HG02943 (cell line): Measurements from ENCODE around the gene TP53TG5.

Experiments
- ATAC-seq: cut with Tn5 transposase; IDR thresholded peaks from one replicate; pipeline ENCODE4 v1.9.1; 2021; ENCODE audit warnings: mild to moderate bottlenecking, low read depth, moderate library complexity; ENCODE audit not compliant: unreplicated experiment

TP53TG5 gene

DNA sequence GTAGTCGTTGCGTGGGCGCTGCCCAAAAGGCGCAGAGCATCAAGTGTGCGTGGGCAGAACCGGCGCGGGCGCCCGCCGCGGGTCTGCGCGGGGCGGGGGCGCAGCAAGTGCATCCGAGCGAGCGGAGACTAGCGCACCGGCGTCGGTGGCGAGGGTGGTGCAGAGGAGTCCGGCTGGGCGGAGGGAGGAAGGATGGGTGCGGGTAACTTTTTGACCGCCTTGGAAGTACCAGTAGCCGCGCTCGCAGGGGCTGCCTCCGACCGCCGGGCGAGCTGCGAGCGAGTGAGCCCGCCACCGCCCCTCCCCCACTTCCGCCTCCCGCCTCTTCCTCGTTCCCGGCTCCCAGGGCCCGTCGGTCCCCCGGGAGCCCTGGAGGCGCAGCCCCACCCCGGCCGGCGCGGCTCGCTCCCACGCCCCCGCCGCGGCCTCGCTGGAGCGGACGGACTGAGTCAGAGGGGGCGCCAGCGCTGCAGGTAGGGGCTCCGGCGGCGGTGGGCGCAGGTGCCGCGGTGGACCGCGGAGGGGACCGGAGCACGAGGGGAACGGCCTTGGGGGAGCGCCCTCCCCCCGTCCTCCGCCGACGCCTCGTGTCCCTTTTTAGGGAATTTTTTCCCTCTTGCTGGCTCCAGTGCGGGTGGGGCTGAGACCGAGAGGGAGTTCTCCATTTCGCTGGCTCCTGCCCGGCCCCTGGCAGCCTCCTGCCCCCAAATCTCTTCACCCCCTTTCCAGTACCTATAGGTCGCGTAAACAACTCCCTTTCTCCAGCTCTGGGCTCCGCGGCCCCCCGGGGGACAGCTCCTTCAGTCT lies 28.3 kb upstream of the TP53TG5 start:
- no peak for ATAC-seq

DNA sequence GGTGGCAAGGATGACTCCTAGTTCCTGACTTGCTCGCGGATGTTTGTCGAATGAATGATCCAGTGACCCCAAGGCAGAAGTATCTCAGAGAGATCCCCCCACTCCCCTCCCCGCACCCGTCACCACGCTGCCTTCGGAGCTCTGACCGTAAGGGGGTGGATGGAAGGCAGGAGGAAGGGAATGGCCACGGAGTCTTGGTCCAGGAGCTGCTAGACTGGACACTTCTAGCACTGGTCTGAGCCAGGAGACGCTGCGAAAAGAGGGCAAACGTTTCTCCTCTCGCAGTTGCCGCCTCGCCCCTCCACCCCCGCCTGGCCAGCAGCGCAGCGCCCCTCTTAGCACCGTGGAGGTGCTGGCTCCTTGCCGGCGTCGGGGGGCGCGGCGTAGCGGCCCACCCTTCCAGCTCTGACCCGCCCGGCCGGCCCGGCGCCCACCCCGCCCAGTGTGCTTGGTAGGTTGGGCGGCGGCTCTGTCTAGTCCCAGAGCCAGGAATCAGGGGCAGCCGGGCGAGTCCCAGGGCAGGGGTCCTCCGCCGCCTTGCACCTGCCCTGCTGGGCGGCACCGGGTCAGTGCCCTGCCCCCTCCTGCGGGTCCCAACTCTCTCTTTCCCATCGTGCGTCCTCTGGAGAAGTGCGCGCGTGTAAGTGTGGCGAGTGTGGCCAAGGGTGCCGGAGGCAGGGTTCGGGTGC lies 27.6 kb upstream of the TP53TG5 start:
- no peak for ATAC-seq

DNA sequence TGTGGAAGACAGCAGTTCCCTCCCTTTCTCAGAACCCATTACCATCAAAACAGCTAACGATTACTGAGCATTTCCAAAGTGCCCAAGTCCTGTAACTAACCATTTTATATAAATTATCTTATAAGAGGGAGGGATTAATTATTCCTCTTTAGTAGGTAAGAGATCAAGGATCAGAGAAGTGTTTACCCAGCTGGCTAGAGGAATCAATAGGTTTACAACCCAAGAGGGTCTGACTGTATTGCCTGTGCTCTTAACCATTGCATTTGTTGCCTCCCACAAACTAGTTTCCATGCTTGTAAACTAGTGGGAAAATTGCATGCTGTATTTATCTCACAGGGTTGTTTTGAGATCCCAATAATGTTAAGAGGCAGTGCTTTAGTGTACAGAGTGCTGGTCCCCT lies 26.3 kb upstream of the TP53TG5 start:
- no peak for ATAC-seq

DNA sequence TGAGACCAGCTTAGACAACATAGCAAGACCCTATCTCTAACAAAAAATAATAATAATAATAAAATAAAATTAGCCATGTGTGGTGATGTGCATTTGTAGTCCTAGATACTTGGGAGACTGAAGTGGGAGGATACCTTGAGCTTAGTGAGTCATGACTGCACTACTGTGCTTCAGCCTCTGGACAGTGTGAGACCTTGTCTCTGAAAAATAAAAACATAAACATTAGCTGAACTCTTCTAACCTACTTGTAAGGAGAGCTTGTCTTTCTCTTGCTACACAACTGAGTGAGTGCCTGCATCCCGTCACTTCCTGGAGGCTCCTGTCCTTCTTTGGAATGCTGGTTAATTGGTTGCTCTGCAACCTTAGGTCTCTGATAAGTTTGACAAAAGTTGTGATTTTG lies 24.8 kb upstream of the TP53TG5 start:
- no peak for ATAC-seq

DNA sequence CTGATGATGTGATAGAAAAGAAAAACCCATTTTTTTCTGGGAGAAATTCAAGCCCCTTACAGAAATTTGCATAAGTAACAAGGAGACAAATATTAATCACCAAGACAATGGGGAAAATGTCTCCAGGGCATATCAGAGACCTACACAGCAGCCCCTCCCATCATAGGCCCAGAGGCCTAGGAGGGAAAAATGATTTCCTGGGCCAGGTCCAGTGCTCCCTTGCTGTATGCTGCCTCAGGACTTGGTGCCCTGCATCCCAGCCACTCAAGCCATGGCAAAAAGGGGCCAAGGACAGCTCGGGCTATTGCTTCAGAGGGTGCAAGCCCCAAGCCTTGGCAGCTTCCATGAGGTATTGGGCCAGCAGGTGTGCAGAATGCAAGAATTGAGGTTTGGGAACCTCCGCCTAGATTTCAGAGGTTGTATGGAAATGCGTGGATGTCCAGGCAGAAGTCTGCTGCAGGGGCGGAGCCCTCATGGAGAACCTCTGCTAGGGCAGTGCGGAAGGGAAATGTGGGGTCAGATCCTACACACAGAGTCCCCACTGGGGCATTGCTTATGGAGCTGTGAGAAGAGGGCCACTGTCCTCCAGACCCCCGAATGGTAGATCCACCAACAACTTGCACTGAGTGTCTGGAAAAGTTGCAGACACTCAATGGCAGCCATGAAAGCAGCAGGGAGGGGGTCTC lies 22.4 kb upstream of the TP53TG5 start:
- ATAC-seq, result no peak

DNA sequence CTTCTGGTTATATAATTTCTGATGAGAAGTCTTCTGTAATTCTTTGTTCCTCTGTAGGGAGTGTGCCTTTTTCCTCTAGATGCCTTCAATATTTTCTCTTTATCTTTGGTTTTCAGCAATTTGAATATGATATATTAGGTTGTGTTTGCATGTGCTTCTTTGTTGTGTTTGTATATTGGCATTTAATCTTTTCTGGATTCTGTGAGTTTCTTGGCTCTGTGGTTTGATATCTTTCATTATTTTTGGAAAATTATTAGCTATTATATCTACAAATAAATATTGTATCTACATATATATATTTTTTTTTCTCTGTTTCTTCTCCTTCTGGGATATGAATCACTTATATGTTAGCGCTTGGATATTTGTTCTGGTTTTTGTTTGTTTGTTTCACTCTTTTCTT lies 20.9 kb upstream of the TP53TG5 start:
- no peak for ATAC-seq

DNA sequence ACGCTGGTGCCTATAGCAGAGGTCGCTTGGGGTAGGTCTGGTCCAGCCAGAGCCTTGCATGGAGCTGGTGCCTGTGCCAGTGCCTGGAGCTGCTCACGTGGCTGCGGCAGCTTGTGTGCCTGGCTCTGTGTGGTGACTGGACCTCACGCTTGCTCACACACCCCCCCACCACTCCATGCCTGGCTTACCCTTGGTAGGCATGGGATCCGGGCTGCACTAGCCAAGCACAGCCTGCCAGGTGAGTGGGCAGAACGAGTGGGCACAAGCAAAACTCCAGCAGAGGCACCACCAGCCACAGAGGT lies 16.9 kb upstream of the TP53TG5 start:
- no peak for ATAC-seq

DNA sequence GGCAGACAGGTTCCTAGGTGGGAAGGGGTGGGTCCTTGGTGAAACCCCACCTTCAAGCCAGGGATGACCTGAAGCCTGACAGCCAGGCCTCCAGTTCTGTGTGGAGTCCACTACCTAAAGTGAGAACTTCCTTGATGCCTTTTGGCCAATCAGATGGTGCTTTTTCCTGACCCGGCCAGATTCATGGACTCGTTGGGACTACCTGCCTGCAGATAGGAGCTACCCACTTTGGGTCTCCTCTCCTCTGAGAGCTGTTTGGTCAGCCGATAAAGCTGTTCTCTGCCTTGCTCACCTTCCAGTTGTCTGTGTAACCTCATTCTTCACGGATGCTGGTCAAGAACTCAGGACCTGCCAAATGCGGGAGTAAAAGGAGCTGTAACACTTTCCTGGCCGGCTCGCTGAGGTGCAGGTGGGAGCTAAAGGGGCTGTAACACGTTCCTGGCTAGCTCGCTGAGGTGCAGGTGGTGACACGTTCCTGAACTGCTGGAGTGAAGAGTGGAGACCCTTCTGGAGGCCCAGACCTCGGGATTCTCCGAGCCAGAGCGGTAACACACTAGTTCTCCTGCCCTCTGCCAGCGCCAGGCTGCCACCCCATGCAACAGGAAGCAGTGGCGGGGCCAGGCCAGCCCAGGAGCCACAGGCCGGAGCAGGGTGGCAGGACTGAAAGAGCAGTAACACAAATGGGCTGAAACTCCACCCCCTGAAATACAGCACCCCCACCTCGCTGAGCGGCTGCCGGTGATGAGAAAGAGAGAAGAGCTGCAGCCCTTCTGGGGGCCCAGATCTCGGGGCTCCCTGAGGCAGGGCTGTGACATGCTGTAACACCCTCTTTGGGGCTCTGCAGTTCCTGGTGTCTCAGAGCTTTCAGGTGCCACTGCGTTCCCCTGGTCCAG lies 16.3 kb upstream of the TP53TG5 start:
- ATAC-seq, result no peak

DNA sequence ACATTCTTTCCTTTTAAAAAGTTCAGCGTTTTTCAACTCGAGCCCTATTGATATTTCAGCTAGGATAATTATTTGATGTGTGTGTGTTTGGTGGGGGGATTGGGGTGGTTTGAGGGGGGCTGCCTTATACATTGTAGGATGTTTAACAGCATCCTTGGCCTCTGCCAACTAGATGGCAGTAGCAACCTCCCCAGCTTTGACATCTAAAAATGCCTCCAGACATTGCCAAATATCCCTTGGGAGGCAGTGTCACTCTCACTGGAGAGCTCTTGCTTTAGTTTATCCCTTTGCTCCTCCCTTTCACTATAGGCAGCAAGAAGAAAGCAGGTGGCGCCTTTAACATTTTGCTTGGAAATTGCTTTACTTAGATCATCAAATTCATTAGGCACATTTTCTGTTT lies 14.6 kb upstream of the TP53TG5 start:
- no peak for ATAC-seq

DNA sequence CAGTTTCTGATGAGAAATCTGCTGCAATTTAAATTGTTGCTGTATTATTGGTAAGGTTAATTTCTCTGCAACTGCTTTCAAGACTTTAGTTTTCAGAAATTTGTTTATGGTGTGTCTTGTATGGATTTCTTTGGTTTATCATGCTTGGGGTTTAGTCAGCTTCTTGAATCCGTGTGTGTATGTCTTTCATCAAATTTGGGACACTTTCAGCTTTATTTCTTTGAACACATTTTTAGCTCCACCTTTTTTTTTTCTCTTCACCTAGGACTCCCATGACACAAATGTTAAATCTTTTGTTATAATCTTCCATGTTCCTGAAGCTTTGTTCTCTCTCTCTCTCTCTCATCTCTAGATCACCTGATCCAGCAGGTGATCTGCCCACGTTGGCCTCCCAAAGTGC lies 13.4 kb upstream of the TP53TG5 start:
- ATAC-seq, result no peak

DNA sequence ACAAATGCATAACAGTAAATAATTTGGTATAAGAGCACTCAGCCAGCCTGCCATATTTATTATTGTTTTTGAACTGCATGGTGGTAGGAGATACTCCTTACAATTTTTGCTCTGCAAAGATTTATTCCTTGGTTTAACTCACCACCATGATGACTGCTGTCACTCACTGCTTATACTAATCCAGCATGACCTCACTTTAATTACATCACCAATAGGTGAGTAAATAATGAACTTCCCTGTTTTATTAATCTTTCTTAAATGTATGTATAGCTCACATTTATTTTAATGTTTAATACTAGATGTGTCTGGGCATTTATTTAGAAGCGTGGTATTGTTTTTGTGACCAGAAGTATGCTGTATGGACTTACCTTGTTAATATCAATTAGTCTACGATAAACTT lies 12.8 kb upstream of the TP53TG5 start:
- no peak for ATAC-seq

DNA sequence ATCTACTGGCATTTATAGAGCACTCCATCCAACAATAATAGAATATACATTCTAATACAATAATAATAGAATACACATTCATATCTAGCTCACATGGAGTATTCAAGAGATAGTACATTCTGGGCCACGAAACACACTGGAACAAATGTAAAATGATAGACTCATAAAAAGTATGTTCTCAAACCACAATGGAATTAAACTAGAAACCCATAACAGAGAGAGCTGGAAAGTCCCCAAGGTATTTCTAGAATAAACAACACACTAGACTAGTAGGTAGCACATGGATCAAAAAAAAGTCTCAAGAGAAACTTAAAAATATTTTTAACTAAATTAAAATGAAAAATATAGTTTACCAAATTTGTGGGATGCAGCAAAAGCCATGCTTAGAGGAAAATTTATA lies 9.1 kb upstream of the TP53TG5 start:
- ATAC-seq, result no peak

DNA sequence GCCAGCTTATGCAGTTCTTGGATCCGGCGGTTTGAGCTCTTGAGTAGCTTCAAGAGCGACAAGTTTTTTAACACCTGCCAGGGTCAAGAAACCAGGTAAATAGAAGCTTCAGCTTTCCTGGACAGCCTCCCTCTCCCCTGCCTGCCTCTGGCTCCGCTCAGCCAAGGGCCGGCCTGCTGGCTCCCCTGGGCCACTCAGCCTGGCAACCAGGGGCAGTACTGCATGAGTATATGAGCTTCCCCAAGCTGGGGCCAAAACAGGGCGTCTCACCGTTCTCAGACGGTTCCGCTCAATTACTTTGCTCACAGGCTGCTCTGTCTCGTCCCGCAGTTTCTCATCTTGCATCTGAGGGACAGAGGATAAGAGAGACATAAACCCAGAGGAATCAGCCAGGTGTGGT lies 856 bp downstream of the TP53TG5 start:
- no peak for ATAC-seq

DNA sequence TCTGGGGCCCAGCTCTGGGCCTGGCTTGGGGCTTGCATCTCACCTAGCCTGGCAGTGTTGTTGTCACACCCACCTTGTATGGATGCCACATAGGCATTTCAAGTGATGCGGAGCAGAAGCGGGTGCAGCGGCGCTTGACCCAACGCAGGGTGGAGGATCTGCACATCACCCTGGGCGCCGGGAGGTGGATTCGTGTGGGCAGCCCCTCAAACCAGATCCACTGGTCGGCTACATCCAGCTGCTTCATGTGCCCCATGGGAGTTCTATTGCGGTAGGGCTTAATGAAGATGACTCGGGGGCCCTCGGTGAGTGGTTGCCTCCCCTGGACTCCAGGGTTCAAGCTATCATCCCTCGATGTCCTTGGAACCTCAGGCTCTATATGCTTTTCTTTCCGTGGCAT lies 3.2 kb downstream of the TP53TG5 start:
- no peak for ATAC-seq

DNA sequence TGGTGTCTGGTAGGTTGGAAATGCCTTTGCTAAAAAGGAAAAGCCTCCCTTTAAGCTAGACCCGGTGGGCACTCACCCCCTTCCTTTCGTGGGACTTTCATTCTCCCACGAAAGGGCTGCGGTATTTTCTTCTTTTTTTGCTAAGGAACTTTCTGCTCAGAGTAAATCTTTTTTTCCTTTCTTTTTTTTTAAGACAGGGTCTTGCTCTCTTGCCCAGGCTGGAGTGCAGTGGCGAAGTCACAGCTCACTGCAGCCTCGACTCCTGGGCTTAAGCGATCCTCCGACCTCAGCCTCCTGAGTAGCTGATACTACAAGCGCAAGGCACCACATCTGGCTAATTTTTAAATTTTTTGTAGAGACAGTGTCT lies 4.0 kb downstream of the TP53TG5 start:
- no peak for ATAC-seq

DNA sequence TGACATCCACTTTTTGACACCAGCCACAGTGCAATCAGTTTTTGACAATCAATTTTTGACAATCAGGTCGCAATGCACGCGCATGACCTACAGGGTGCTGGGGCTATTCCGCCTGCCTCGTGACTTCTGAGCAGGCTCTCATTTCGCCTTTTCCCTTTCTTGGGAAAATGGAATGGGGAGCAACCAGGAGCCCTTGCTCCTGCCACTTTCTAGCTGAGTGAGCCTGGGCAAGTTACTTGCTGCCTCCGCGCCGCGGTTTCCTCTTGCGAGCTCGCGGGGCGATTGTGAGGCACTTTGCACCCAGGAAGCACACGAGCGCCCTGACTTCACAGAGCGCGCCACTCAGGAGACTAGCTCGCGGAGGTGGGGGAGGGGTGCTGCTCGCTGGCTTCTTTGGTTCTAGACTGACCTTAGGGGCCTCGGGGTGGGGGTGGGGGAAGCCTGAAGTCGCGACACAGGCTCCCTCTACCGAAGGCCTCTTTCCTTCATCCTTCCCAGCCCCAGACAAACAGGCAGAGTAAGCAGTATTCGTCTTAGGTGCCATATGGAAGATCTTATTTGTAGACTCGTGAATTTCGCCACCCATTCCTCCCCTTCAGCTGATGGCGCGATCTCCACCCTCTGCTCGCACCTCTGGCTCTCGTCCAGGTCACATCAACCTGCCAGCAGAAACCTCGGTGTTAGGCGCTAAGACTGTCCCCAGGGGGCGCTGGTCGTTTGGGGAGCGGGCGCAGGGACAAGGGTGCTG lies 4.6 kb downstream of the TP53TG5 start:
- peak; percentile 76 for ATAC-seq

DNA sequence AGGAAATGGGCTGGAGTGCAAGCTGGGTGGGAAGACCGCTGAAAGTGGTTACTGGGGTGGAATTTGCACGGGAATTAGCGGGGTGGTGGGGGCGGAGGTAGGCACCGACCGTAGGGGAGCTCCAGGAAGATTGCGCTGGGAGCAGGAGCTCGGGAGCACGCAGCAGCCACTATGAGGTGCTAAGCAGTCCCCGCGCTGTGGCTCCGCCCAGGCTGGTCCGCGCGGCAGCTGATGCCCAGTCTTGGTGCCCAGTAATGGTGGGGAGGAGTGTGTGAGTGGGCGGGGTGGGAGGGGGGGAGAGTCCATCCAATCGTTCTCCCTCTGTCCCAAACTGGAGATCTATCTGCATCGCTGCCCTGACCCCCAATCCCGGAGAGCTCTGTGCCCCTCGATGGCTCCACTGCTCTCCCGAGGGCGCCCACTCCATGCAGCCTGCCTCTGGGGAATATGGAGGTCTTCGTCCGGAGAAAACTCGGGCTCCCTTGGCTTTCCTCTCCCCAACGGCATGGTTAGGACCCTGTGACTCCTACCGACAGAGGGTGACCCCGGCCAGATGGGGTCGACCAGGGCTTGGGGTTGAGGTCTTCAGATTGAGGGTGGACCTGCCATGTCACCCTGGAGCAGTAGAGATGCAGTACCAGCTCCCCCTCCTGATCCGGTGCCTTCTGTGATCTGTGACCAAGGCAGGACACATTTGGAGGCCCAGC lies 5.3 kb downstream of the TP53TG5 start:
- no peak for ATAC-seq

DNA sequence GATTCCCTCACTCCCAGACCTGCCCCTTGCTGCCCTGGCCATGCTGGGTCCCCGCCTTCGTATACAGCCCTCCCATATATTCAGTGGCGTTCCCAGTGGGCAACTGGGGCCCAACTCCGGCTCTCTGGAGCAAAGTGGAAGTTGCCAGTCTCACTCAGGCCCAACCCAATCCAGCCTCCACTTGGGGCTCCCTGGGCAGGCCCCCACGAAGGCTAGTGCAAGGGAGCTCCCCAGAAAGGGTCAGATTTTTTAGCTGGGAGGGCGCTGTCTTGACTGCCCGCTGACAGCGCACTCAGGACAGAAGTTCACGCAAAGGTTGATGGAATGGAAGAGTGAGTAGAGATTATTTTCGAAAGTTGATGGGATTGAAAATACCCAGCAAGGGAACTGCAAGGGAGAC lies 5.9 kb downstream of the TP53TG5 start:
- no peak for ATAC-seq

DNA sequence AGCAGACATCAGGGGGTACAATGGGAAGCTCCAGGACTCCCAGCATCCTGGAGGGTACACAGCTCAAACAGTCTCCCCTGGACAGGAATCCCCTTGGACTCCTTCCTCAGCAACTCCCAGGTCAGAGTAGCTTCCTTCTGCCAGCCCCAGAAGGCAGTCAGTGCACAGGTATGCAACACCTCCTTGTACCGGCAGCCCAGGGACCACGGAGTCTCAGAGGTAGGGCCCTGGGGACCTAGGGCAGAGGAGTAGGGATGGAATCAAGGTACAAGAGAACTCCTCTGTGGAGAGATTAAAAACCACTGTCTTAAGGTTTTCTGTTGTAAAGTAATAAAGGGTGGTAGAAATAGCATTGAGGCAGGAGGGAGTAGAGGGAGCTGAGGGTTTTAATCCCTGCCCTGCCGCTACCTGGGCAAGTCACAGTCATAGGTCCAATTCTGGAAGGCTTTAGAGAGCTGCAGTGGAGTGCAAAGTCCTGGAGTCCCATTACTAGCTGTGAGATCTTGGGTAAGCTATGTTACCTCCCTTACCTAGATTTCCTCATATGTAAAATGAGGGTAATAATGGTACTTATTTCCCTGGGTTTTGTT lies 7.5 kb downstream of the TP53TG5 start:
- no peak for ATAC-seq
